Measurements from ENCODE around the gene CMC1. TPM values are rescaled to one million over a fixed set of nuclear protein-coding genes. Genes with fewer than 3 reads are reported as not detected.

The CMC1 gene
- total RNA-seq, 1 experiment from 2014 or later: 15.9 TPM

- ATAC-seq (no peak), DNase-seq (ENCODE audit: low read depth, low spot score) (no peak)
- Histone ChIP-seq H3K4me3 (ENCODE audit: low read depth in 2 of 2, low read length in 2 of 2) (peak overlapping the region; percentile 85 to 92), H3K27me3 (ENCODE audit: control insufficient read depth, insufficient read depth, low read length) (no peaks in the 10 kb centered on the region), H3K27ac (ENCODE audit: low read length) (peak overlapping the region; percentile 89), H3K4me1 (ENCODE audit: control insufficient read depth, insufficient read depth, low read length) (peaks cover 12% of the 10 kb centered on the region), H3K36me3 (ENCODE audit: control insufficient read depth, insufficient read depth, low read length) (peaks cover 4% of the 10 kb centered on the region; the same call in 1 of the 2 replicates), H3K9me3 (ENCODE audit: control insufficient read depth, insufficient read depth, low read depth, low read length) (no peaks in the 10 kb centered on the region)
- CTCF ChIA-PET: no interaction called here
- TF ChIP-seq TCF7L2 (IDR thresholded peaks at IDR 0.05; ENCODE audit: low read depth, low read length): no peak
- no peak for TF ChIP-seq CTCF (IDR thresholded peaks at IDR 0.05)
- TF ChIP-seq REST (IDR thresholded peaks at IDR 0.05; ENCODE audit: insufficient read depth in 1 of 2, low read depth in 2 of 2, low read length in 1 of 2): no peak
- TF ChIP-seq POLR2AphosphoS5 (IDR thresholded peaks at IDR 0.05; ENCODE audit: low read depth, low read length): no peak
- TF ChIP-seq SIN3A (IDR thresholded peaks at IDR 0.05; ENCODE audit: borderline replicate concordance, insufficient read depth, low read depth, low read length): no peak
- BruUV-seq (replicated peaks): TSS peak; percentile 78
- POLR2A ChIA-PET: no interaction called here
- intact Hi-C loops (cut with micrococcal nuclease; ENCODE audit: unreplicated experiment) (no loop called here), in situ Hi-C loops (cut with HindIII; ENCODE audit: low pct_unique_long_range_greater_than_20kb, low sequenced_read_pairs) (no loop called here)
Observed at GRCh38 chr3:28242519-28242918, 1.1 kb downstream of the CMC1 start.

GRCh38 chr3:28243424-28244106, 2.1 kb downstream of the CMC1 start:
- Histone ChIP-seq H3K4me1 (ENCODE audit: control insufficient read depth, insufficient read depth, low read length) (peaks cover 12% of the 10 kb centered on the region), H3K27ac (ENCODE audit: low read length) (no peak overlapping the region), H3K27me3 (ENCODE audit: control insufficient read depth, insufficient read depth, low read length) (no peaks in the 10 kb centered on the region), H3K9me3 (ENCODE audit: control insufficient read depth, insufficient read depth, low read depth, low read length) (no peaks in the 10 kb centered on the region), H3K4me3 (ENCODE audit: low read depth in 2 of 2, low read length in 2 of 2) (no peak overlapping the region), H3K36me3 (ENCODE audit: control insufficient read depth, insufficient read depth, low read length) (peaks cover 4% of the 10 kb centered on the region; the same call in 1 of the 2 replicates)
- in situ Hi-C loops (cut with HindIII; ENCODE audit: low pct_unique_long_range_greater_than_20kb, low sequenced_read_pairs): no loop called here
- DNase-seq (ENCODE audit: low read depth, low spot score): no peak
- TF ChIP-seq POLR2AphosphoS5 (IDR thresholded peaks at IDR 0.05; ENCODE audit: low read depth, low read length) (no peak), SIN3A (IDR thresholded peaks at IDR 0.05; ENCODE audit: borderline replicate concordance, insufficient read depth, low read depth, low read length) (no peak), TCF7L2 (IDR thresholded peaks at IDR 0.05; ENCODE audit: low read depth, low read length) (no peak), REST (IDR thresholded peaks at IDR 0.05; ENCODE audit: insufficient read depth in 1 of 2, low read depth in 2 of 2, low read length in 1 of 2) (no peak), CTCF (IDR thresholded peaks at IDR 0.05) (no peak)
- intact Hi-C loops (cut with micrococcal nuclease; ENCODE audit: unreplicated experiment): no loop called here
- ATAC-seq: no peak
- POLR2A ChIA-PET: interaction anchor here (0.8 kb wide), 1 partner anchor 462 kb away, joined by 4 read pairs; no protein-coding TSS in a partner anchor
- BruUV-seq (replicated peaks): no TSS peak
- CTCF ChIA-PET: no interaction called here
